GM18505 (cell line): ENCODE results near the gene PITHD1.
A peak's percentile ranks its signal among the peaks of the same experiment; 100 is the strongest.
"Not testable (repeated sequence)": the region's sequence is repeated elsewhere in the genome, so short reads cannot be mapped to it uniquely, and the experiment has no call there.

ENCODE experiments used
- ATAC-seq: cut with Tn5 transposase; IDR thresholded peaks from one replicate; pipeline ENCODE4 v1.9.1; 2021; ENCODE audit not compliant: unreplicated experiment
- POLR2A ChIP-seq: IDR thresholded peaks from 4 replicates; pipeline ENCODE4 v1.6.1; 2011; ENCODE audit warnings: borderline replicate concordance; ENCODE audit not compliant: insufficient read depth, insufficient read length; ENCODE audit errors: extremely low read depth

The PITHD1 gene, protein sequence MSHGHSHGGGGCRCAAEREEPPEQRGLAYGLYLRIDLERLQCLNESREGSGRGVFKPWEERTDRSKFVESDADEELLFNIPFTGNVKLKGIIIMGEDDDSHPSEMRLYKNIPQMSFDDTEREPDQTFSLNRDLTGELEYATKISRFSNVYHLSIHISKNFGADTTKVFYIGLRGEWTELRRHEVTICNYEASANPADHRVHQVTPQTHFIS

GRCh38 chr1:23777979-23778814, at the start of gene PITHD1:
Gene PITHD1, plus strand, starts transcription at chr1:23778418. Its CDS starts 98 bp downstream, at chr1:23778516.
- ATAC-seq: peak; percentile 83
- peak; percentile 92 for TF ChIP-seq POLR2A

- no peak for ATAC-seq
- TF ChIP-seq POLR2A: no peak
These were observed 45.6 kb upstream of the PITHD1 start for GRCh38 chr1:23732363-23733224.

DNA sequence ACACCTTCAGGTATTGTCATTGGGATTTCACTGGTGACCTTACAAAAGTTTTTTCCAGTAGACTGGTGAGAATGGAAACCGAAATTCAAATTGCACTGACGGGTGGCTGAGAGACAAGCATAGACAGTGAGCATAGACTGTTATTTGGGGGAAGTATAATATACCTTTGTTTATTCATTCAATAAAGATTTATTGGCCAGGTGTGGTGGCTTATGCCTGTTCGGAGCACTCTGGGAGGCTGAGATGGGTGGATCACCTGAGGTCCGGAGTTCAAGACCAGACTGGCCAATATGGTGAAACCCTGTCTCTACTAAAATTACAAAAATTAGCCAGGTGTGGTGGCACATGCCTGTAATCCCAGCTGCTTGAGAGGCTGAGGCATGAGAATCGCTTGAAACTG, 44.9 kb upstream of the PITHD1 start:
- ATAC-seq: not testable (repeated sequence)

DNA sequence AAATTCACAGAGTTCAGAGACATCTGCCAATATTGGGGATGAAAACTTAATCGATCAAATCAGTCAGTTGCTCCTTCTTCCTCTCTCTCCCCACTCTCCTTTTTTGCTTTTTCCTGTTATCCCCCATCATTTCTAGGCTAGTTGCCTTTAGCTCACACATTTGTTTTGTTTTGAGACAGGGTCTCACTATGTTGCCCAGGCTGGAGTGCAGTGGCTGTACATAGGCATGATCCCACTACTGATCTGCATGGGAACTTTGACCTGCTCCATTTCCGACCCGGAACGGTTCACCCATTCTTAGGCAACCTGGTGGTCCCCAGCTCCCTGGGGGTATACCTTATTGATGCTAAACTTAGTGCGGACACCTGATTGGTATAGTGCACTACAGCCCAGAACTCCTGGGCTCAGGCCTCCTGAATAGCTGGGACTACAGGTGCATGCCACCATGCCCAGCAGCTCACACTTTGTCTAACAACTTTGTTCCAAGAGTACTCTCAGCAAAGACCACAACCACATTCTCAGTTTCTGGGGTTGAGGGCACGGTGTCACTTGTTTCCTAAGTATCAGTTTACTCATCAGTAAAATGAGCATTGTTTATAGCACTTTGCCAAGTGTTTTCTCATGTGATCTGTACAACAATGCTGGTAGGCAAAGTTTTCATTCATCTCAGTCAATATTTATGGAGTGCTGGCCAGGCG, 41.6 kb upstream of the PITHD1 start:
- TF ChIP-seq POLR2A: no peak
- ATAC-seq: no peak

GRCh38 chr1:23741609-23742008, 36.6 kb upstream of the PITHD1 start:
- no peak for ATAC-seq
- TF ChIP-seq POLR2A: no peak

- TF ChIP-seq POLR2A: no peak
- peak; percentile 13 for ATAC-seq
These were observed 35.4 kb upstream of the PITHD1 start for GRCh38 chr1:23742670-23743286.

DNA sequence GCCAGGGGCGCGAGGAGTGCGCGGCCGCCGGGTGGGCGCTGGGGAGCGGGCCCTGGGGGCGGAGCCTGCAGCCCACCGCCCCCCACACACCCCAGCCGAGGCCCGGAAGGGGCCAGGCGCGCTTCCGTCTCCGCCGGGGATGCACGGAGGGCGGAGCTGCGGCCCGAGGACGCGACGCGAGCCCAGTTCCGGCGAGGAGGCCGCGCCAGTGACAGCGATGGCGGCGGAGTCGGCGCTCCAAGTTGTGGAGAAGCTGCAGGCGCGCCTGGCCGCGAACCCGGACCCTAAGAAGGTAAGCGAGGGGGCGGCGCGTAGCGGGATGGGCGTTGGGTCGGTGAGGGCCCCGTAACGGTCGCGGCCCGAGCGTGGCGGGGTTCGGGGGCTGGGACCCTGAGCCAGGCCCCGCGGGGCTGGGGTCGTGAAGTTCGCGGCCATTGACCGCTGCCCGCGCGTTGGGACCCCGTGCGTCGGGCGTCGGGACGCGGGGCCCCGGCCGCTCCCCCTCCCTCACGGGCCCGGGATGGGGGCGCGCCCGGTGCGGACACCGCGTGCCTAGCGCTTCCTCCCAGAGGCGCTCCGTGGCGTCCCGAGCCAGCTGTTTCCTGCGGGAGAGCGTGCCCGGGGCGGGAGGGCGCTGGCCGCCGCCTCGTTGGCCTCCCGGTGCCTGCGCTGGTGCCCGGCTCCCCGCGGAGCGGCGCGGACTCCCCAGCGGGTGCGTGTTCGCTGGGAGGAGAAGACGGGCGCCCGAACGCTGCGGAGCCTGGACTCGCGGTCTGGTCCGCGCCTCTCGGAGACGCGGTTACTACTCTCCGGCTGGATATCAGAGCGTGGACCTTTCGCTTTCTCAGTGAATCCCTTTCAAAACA, 34.7 kb upstream of the PITHD1 start, which contains the start of gene ELOA:
Gene ELOA, plus strand, starts transcription at position 185 of the 866 bp plus-strand sequence. Its CDS starts 33 bp downstream, at position 218.
- TF ChIP-seq POLR2A: peak; percentile 94
- ATAC-seq: peak; percentile 76

DNA sequence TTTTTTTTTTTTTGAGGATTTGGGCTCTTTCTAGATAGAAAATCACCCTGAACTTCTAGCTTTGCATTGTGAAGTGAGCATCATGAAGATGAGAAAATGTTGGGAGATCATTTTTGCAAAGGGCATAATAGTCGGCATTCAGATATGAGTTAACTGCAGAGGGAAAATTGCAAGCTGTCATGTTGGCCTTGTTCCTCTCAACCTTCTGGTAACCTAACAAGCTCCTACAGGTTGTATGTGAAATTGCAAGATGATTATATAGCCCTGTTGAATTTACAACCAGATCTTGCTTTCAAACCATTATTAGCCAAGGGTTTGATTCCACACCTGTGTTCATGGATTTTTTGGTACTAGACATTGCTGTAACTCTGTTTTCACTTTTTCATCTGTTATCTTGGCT, 32.7 kb upstream of the PITHD1 start:
- no peak for TF ChIP-seq POLR2A
- ATAC-seq: no peak

- no peak for TF ChIP-seq POLR2A
These were observed 30.2 kb upstream of the PITHD1 start for GRCh38 chr1:23748016-23748415.

GRCh38 chr1:23751050-23751814, 27.0 kb upstream of the PITHD1 start:
- TF ChIP-seq POLR2A: no peak
- no peak for ATAC-seq

More at GRCh38 chr1:23748016-23748415, 30.2 kb upstream of the PITHD1 start:
- no peak for ATAC-seq

GRCh38 chr1:23751815-23752200, 26.4 kb upstream of the PITHD1 start:
- no peak for TF ChIP-seq POLR2A
- ATAC-seq: no peak
